HL-60/S4 treated with retinoic acid at 250 ng/mL for 4 days and 3 days (cell line): Measurements from ENCODE around the gene COX7A2L.

Experiments
- in situ Hi-C: fragments of 300-500 bp; cut with MboI; formaldehyde crosslinking; loops from 2 replicates; pipeline ENCODE4 v1.7.0; 2022; ENCODE audit warnings: low sequenced_read_pairs

Gene COX7A2L

DNA sequence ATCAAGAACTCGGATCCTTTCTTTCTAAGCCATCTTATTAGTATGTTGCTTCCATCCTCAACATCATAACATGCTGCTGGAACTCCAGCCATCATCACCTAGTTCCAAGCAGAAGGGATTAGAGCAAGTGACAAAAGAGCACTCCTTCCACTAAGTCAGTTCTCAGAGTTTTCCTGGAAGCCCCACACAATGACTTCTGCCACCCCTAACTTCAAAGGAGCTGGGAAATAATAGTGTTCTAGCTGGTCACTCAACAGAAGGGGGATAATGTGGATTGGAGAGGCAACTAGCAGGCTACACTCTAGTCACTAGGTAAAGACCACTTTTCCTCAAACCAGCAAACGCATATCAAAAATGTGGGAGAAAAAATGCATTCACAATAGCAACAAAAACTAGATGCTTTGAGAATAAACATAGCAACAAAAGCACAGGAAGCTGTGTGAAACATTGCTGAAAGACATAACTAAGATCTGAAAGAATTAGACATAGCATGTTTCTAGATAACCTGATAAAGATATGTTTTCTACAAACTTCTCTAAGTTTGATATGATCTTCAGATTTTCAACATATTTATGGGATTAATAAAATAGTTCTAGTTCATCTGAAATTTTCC is 39.5 kb downstream of the COX7A2L start:
- in situ Hi-C loops: loop anchor here (25.0 kb wide), 1 partner anchor 459 kb away; no protein-coding TSS in a partner anchor

GRCh38 chr2:42319265-42319664 is 41.8 kb downstream of the COX7A2L start:
- in situ Hi-C loops: loop anchor here (25.0 kb wide), 1 partner anchor 457 kb away; no protein-coding TSS in a partner anchor

DNA sequence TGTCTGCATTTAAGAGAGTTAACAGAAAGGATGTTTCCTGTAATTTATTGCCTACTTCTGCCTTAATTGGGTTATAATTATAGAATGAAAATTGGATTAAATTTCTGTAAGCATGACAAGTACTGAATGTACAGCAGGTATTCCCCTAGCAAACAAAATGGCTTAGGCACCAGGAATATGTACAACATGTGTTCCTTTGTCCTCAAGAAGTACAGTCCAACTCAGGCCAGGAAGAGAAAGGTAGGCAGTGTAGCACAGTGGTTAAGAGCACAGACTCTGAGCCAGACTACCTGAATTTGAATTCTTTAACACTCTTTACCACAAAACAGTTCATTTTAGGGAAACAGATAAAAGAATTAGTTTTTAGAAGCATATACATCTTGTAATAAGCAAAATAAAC is 43.1 kb downstream of the COX7A2L start:
- in situ Hi-C loops: loop anchor here (25.0 kb wide), 1 partner anchor 456 kb away; no protein-coding TSS in a partner anchor

- in situ Hi-C loops: loop anchor here (25.0 kb wide), 1 partner anchor 455 kb away; no protein-coding TSS in a partner anchor
Observed at GRCh38 chr2:42317486-42317885, 43.5 kb downstream of the COX7A2L start.

DNA sequence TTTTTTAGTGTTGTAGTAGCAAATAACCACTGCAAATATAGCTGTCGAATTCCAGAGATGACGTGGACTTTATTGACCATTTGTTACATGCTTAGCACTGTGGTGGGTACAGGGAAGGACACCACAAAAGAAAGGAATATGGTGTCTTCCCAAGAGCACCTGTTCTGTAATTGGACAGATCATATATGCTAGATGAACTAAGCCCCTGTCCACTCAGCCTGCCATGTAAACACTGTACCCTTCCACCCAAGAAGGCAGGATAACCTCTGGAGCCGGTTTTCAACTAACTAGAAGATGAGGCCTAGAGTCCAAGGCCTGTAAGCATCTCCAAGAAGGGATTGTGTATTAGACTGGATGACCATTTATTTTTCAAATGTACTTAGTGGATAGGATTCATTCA is 44.1 kb downstream of the COX7A2L start:
- in situ Hi-C loops: loop anchor here (25.0 kb wide), 1 partner anchor 455 kb away; no protein-coding TSS in a partner anchor

GRCh38 chr2:42315844-42316470 is 45.1 kb downstream of the COX7A2L start:
- in situ Hi-C loops: loop anchor here (25.0 kb wide), 1 partner anchor 454 kb away; no protein-coding TSS in a partner anchor

DNA sequence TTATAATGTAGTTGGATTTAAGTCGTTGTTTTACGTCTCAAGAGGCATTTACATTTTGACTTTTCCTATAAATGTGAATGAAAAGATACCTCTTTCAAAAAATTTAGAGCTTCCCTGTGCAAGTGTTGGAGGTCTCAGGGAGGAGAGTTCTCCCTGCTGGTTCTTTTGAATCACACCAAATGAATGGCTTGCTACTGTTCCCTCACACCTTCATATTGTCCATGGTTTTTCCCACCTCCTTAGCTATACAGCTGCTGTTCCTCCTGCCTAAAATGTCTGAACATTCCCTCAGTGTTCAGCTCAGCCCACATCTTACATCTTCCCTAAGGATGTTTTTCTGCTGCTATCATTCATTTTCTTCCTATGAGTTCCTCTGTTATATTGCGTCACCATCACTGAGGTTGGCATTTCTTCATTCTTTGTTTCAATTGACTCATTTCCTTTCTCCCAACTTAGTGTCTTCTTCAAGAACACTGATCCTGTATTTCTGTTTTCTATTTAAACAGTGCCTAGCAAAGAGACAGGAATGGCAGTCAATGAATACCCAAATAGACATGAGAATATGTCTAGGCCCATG is 46.0 kb downstream of the COX7A2L start:
- in situ Hi-C loops: loop anchor here (25.0 kb wide), 1 partner anchor 453 kb away; no protein-coding TSS in a partner anchor

DNA sequence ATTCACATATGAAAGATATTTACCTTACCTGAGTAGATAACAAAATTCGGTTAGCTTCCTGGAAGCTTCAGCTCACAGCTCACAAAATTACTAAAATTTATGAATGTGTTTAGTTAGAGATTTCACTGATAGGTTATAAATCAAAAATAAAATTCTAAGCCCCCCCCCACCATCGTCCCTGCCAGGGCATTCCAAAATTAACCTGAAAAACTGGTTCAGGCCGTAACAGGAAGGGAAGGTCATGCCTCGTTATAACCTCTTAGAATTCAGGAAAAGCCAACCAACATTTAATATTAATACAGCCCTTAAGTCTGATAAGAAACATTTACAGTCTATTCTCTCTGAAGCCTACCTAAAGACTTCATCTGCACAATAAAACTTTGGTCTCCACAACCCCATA is 48.9 kb downstream of the COX7A2L start:
- in situ Hi-C loops: loop anchor here (25.0 kb wide), 1 partner anchor 450 kb away; no protein-coding TSS in a partner anchor

DNA sequence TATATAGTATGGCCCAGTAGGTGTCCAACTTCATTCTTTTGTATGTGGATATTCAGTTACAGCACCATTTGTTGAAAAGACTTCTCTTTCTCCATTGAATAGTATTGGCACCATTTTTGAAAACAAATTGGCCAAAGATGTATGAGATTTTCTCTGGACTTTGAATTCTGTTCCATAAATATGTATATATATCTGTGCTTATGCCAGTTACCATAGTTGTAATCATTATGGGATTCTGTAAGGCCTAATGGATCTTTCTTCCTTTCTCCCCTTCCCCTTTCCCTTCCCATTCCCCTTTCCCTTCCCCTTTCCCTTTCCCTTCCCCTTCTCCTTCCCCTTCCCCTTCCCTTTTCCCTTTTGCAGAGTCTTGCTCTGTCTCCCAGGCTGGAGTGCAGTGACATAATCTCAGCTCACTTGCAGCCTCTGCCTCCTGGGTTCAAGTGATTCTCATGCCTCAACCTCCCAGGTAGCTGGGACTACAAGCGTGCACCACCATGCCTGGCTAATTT is 51.0 kb downstream of the COX7A2L start:
- in situ Hi-C loops: loop anchor here (25.0 kb wide), 1 partner anchor 448 kb away; no protein-coding TSS in a partner anchor

GRCh38 chr2:42309366-42309765 is 51.7 kb downstream of the COX7A2L start:
- in situ Hi-C loops: loop anchor here (25.0 kb wide), 1 partner anchor 447 kb away; no protein-coding TSS in a partner anchor

DNA sequence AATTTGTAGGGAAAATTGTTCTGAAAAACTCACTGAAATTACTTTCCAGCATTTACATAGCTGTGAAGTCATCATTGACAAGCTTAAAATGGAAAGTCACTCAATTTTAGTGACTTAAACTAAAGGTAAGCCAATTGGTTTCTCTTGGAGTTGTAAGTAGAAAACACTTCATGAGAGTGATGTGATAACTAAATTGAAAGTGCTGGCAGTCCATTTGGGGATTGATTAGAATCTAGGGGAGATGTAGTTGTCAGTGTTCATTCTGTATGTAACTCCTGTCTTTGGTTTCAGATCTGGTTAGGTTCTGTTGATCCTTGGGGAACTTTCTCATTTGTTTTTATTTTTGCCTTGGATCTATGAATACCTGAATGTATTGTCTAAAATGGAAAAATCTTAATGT is 53.8 kb downstream of the COX7A2L start:
- in situ Hi-C loops: loop anchor here (25.0 kb wide), 1 partner anchor 445 kb away; no protein-coding TSS in a partner anchor

DNA sequence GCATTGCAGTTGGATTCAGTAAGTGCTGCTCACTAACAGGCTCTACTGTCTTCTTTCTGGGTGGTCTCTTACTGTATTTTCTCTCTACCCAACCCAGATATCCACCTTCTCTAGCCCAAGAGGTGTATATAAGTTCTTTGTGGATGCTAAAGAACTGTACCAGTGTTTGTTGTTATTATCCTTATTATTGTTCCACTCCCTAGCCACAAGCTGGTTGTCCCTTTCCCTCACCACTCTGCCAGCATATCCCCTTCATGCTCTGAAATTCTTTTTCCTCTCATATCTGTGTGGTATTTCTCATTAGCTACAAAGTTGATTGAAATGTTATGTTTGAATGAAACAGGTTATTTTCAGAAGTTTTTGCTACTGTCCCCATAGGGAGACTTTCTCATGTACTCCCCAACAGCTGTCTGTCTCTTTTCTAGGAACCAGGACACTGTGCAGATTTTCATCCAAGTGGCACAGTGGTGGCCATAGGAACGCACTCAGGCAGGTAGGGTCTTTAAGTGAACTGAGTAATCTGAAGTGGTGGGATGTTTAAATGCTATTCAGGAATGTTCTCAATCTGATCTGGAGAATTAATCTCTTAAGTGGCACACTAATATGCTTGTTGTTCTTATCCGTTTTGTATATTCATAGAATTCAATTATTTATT is 56.8 kb downstream of the COX7A2L start:
- in situ Hi-C loops: loop anchor here (25.0 kb wide), 1 partner anchor 442 kb away; no protein-coding TSS in a partner anchor

GRCh38 chr2:42303252-42303651 is 57.8 kb downstream of the COX7A2L start:
- in situ Hi-C loops: loop anchor here (25.0 kb wide), 1 partner anchor 441 kb away; no protein-coding TSS in a partner anchor

GRCh38 chr2:42300527-42300926 is 60.5 kb downstream of the COX7A2L start:
- in situ Hi-C loops: loop anchor here (25.0 kb wide), 1 partner anchor 438 kb away; no protein-coding TSS in a partner anchor
